OCI-LY1 (cell line): ENCODE measurements around the gene MADD.

Experiments used
- EZH2 ChIP-seq: fragments of 200-600 bp; sonication (generic), shearing (Covaris generic); IDR thresholded peaks from 2 replicates; pipeline ENCODE4 v1.8.0; 2017; ENCODE audit warnings: borderline replicate concordance, mixed run types, mild to moderate bottlenecking, antibody characterized with exemption, low read length, moderate library complexity, mixed read lengths
- TF ChIP-seq, protein P1 (sequence below): fragments of 200-600 bp; sonication (generic), shearing (Covaris generic); IDR thresholded peaks from 2 replicates; pipeline ENCODE4 v1.5.1; 2017; ENCODE audit warnings: mild to moderate bottlenecking, antibody characterized with exemption, low read length, moderate library complexity, mixed read lengths

DNA sequence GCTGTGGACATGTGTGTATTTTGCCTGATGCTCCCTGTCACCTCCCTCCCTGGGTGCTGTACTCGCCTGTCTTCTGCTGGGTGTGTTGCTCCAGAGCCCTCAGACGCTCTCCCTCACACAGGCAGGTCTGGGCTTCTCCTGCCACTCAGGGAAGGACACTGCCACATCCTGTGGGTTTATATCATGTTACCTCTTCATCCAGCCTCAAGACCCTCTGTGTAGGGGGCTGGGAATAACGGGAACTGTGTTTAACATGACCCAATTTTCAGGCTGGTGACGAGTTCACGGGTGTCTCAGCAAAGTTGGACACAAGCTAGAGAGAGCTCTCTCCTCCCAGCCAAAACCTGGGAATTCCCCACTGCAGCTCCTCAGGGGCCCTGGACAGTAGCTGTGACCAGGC, 58.0 kb downstream of the MADD start:
- TF ChIP-seq, protein P1, sequence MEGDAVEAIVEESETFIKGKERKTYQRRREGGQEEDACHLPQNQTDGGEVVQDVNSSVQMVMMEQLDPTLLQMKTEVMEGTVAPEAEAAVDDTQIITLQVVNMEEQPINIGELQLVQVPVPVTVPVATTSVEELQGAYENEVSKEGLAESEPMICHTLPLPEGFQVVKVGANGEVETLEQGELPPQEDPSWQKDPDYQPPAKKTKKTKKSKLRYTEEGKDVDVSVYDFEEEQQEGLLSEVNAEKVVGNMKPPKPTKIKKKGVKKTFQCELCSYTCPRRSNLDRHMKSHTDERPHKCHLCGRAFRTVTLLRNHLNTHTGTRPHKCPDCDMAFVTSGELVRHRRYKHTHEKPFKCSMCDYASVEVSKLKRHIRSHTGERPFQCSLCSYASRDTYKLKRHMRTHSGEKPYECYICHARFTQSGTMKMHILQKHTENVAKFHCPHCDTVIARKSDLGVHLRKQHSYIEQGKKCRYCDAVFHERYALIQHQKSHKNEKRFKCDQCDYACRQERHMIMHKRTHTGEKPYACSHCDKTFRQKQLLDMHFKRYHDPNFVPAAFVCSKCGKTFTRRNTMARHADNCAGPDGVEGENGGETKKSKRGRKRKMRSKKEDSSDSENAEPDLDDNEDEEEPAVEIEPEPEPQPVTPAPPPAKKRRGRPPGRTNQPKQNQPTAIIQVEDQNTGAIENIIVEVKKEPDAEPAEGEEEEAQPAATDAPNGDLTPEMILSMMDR = no peak
- no peak for TF ChIP-seq EZH2
